Fibroblast of lung (primary cell): ENCODE measurements around the gene MBNL3. TPM values are rescaled to one million over a fixed set of nuclear protein-coding genes. Genes with fewer than 3 reads are reported as not detected.

Source experiments
- DNase-seq, 2 donors: peaks; one replicate each; pipeline versions ENCODE4 v3.0.0 to v3.0.0-alpha.2; 2010; ENCODE audit warnings: low read depth in 2 of 2
- H2AFZ ChIP-seq: 2 replicates; pipeline ENCODE4 v1.5.1; 2012; ENCODE audit warnings: low read length, control low read depth, inconsistent platforms
- H3K27ac ChIP-seq: 2 replicates; pipeline ENCODE4 v1.5.1; 2011; ENCODE audit warnings: low read length, control low read depth; ENCODE audit not compliant: insufficient read depth
- H3K27me3 ChIP-seq: 2 replicates; pipeline ENCODE4 v1.5.1; 2011; ENCODE audit warnings: mild to moderate bottlenecking, low read length; ENCODE audit not compliant: control insufficient read depth, insufficient read depth
- H3K36me3 ChIP-seq: 2 replicates; pipeline ENCODE4 v1.5.1; 2011; ENCODE audit warnings: low read length; ENCODE audit not compliant: control insufficient read depth, insufficient read depth
- H3K4me1 ChIP-seq: 2 replicates; pipeline ENCODE4 v1.5.1; 2011; ENCODE audit warnings: low read length; ENCODE audit not compliant: control insufficient read depth, insufficient read depth; ENCODE audit errors: extremely low read depth
- H3K4me2 ChIP-seq: 2 replicates; pipeline ENCODE4 v1.5.1; 2011; ENCODE audit warnings: low read length, control low read depth; ENCODE audit not compliant: insufficient read depth; ENCODE audit errors: extremely low read depth
- H3K4me3 ChIP-seq, 4 experiments: fragments of 200-600 bp in 1 of 4; sonication (generic) in 1 of 4; replicated peaks in 1 of 4; 2 replicates each; pipeline ENCODE4 v1.5.1; 2011 to 2016; ENCODE audit warnings: low read length in 4 of 4, low read depth in 3 of 4, mild to moderate bottlenecking in 3 of 4, control low read depth in 2 of 4, inconsistent platforms in 1 of 4, mixed read lengths in 1 of 4; ENCODE audit not compliant: insufficient read depth in 1 of 4; ENCODE audit errors: control extremely low read depth in 1 of 4
- H3K79me2 ChIP-seq: 2 replicates; pipeline ENCODE4 v1.5.1; 2012; ENCODE audit warnings: mild to moderate bottlenecking, low read length, inconsistent platforms; ENCODE audit not compliant: control insufficient read depth, insufficient read depth
- H3K9ac ChIP-seq: 2 replicates; pipeline ENCODE4 v1.5.1; 2011; ENCODE audit warnings: mild to moderate bottlenecking, low read length, control low read depth; ENCODE audit not compliant: insufficient read depth
- H3K9me3 ChIP-seq: 2 replicates; pipeline ENCODE4 v1.5.1; 2012; ENCODE audit warnings: low read depth, low read length; ENCODE audit not compliant: control insufficient read depth, insufficient read depth
- H4K20me1 ChIP-seq: 2 replicates; pipeline ENCODE4 v1.5.1; 2011; ENCODE audit warnings: low read length; ENCODE audit not compliant: control insufficient read depth, insufficient read depth; ENCODE audit errors: extremely low read depth
- CTCF ChIP-seq, 2 donors: IDR thresholded peaks in 1 of 2; conservative IDR thresholded peaks in 1 of 2; 1 replicate in 1 of 2; 2 replicates in 1 of 2; pipeline ENCODE4 v1.5.1; 2011 to 2012; ENCODE audit warnings: low read length in 2 of 2, control low read depth in 1 of 2, inconsistent platforms in 1 of 2, low read depth in 1 of 2, mild to moderate bottlenecking in 1 of 2
- EZH2 ChIP-seq: IDR thresholded peaks from 2 replicates; pipeline ENCODE4 v1.5.1; 2012; ENCODE audit warnings: low read length, control low read depth, mild to moderate bottlenecking; ENCODE audit errors: missing control alignments
- polyA plus RNA-seq, 2 donors: library from polyadenylated mRNA; depleted of rRNA in 1 of 2; stranded (reverse) in 1 of 2; unstranded in 1 of 2; fragments of >200 nt; gene quantifications; 2 replicates each; pipeline ENCODE4 v1.2.1, GENCODE V29; 2011 to 2012; ENCODE audit warnings: missing spikeins in 1 of 2
- total RNA-seq: library from RNA; depleted of rRNA; stranded (reverse); fragments of >200 nt; gene quantifications from 2 replicates; pipeline ENCODE4 v1.2.1, GENCODE V29; 2014

The MBNL3 gene
- total and polyA plus RNA-seq, 2 donors (not counting 1 experiment from before 2014, with no cell fraction given) = 2.6 to 4.5 TPM

GRCh38 chrX:132373610-132374009 lies 115.2 kb downstream of the MBNL3 start:
- no peak for DNase-seq
- H3K79me2 ChIP-seq = no peaks in the 10 kb centered on the region

DNA sequence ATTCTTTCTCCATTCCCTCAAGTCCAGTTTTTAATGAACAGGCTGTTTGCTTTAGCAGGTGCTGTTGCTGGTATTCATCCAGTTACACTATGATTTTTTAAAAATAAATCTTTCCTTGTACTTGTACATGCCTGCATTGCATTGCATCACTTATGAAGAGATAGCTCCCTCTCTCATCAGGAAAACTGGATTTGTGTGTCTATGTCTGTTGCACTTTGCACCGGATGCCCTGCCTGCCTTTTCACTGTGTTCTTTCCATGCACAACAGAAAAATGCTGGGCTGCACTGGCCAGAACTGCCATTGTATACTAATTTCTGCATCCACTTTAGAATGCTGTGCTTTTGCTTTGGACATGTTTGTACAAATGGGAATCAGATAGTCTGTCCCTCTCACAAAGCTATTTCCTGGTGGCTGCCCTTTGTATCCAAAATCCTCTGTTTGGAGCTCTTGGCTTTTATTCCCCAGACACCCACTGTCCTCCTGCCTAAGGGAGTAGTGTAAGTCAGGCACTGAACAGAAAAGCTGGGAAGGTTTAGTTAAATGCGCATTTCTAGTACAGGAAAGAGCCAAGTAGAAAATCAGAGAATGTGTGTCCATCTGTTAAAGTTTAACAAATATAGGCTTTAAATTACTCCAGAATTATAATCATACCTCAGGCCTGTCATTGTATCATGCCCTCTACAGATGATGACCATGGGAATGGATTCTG lies 119.1 kb downstream of the MBNL3 start:
- Histone ChIP-seq H3K9me3 (no peaks in the 10 kb centered on the region), H4K20me1 (no peaks in the 10 kb centered on the region)

More at GRCh38 chrX:132373610-132374009, 115.2 kb downstream of the MBNL3 start:
- Histone ChIP-seq H3K4me2 (no peak overlapping the region), H3K27me3 (no peaks in the 10 kb centered on the region), H3K9me3 (no peaks in the 10 kb centered on the region), H3K36me3 (no peaks in the 10 kb centered on the region), H2AFZ (no peak overlapping the region), H3K9ac (no peak overlapping the region), H4K20me1 (no peaks in the 10 kb centered on the region), H3K27ac (no peak overlapping the region), H3K4me1 (no peaks in the 10 kb centered on the region), H3K4me3 (no peak overlapping the region)
- no peak for TF ChIP-seq EZH2
- no peak for TF ChIP-seq CTCF (conservative IDR thresholded peaks at IDR 0.05 in 1 of 2, IDR thresholded peaks at IDR 0.05 in 1 of 2; ENCODE audit: low read depth in 1 of 2, low read length in 2 of 2)

DNA sequence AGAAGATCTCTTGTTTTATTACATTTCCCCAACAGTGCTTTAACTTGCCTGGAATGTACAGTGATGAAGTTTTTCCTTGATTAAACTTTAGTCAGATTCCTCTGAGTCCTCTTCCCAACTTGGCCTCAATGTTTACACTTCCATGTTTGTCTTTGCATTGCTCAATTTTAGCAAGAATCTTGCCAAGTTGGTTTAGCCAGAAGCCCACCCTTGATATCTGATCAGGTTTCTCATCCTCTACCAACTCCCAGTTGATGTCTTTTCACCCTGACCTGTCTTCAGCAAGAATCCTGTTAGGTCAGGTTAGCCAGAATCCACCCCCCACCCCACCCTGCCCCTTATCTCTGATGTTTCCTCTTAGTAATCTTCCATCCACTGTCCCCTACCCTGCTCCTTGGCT lies 120.9 kb downstream of the MBNL3 start:
- DNase-seq = peak in 1 of 2 donors; percentile 3
- no peak overlapping the region for H2AFZ ChIP-seq
- no peak overlapping the region for H3K4me3 ChIP-seq
- H3K27ac ChIP-seq = no peak overlapping the region
- no peaks in the 10 kb centered on the region for H3K4me1 ChIP-seq
- H3K9ac ChIP-seq = no peak overlapping the region
- no peaks in the 10 kb centered on the region for H4K20me1 ChIP-seq
- no peak overlapping the region for H3K4me2 ChIP-seq
- H3K27me3 ChIP-seq = no peaks in the 10 kb centered on the region
- H3K79me2 ChIP-seq = no peaks in the 10 kb centered on the region
- H3K36me3 ChIP-seq = no peaks in the 10 kb centered on the region
- TF ChIP-seq EZH2 (no peak), CTCF (conservative IDR thresholded peaks at IDR 0.05 in 1 of 2, IDR thresholded peaks at IDR 0.05 in 1 of 2; ENCODE audit: low read depth in 1 of 2, low read length in 2 of 2) (no peak)
- H3K9me3 ChIP-seq = no peaks in the 10 kb centered on the region

More for the DNA sequence above, 119.1 kb downstream of the MBNL3 start:
- Histone ChIP-seq H3K27ac (no peak overlapping the region), H3K27me3 (no peaks in the 10 kb centered on the region), H3K36me3 (no peaks in the 10 kb centered on the region), H2AFZ (no peak overlapping the region), H3K4me1 (no peaks in the 10 kb centered on the region), H3K4me2 (no peak overlapping the region), H3K4me3 (no peak overlapping the region), H3K79me2 (no peaks in the 10 kb centered on the region), H3K9ac (no peak overlapping the region)
- TF ChIP-seq EZH2 (no peak), CTCF (conservative IDR thresholded peaks at IDR 0.05 in 1 of 2, IDR thresholded peaks at IDR 0.05 in 1 of 2; ENCODE audit: low read depth in 1 of 2, low read length in 2 of 2) (no peak)
- DNase-seq = no peak
